Psoas muscle (tissue), 8 donors: ENCODE results near the gene SDC1. TPM values are rescaled to one million over a fixed set of nuclear protein-coding genes. Genes with fewer than 3 reads are reported as not detected.

ENCODE experiments used
- ATAC-seq, 4 donors: fragments of 200-7000 bp; cut with Tn5 transposase; one replicate each; pipeline ENCODE4 v1.9.1; 2020; ENCODE audit warnings: moderate library complexity in 3 of 4, mild to moderate bottlenecking in 2 of 4
- DNase-seq, 2 donors: peaks; one replicate each; pipeline ENCODE4 v3.0.0-alpha.2; 2020
- H3K27ac ChIP-seq: fragments of 200-600 bp; one replicate; pipeline ENCODE4 v1.8.0; 2022
- H3K27me3 ChIP-seq, 3 donors: fragments of 200-600 bp in 1 of 3; one replicate each; pipeline versions ENCODE4 v1.6.1 to v1.8.0; 2013 to 2022; ENCODE audit warnings: low read length in 2 of 3, mild to moderate bottlenecking in 2 of 3, moderate library complexity in 1 of 3; ENCODE audit not compliant: insufficient read depth in 3 of 3
- H3K36me3 ChIP-seq, 2 donors: fragments of 200-600 bp in 1 of 2; one replicate each; pipeline versions ENCODE4 v1.6.1 to v1.8.0; 2013 to 2022; ENCODE audit warnings: low read depth in 1 of 2, mild to moderate bottlenecking in 1 of 2, moderate library complexity in 1 of 2; ENCODE audit not compliant: insufficient read depth in 1 of 2
- H3K4me1 ChIP-seq: fragments of 200-600 bp; one replicate; pipeline ENCODE4 v1.8.0; 2022
- H3K4me3 ChIP-seq: fragments of 200-600 bp; one replicate; pipeline ENCODE4 v1.8.0; 2022; ENCODE audit warnings: mild to moderate bottlenecking
- H3K9me3 ChIP-seq: fragments of 200-600 bp; one replicate; pipeline ENCODE4 v1.8.0; 2022
- WGBS, 3 donors: extraction: QIAGEN DNeasy Blood & Tissue Kit; methylation state at CpG; one replicate each; pipeline versions ENCODE4 v1.1.6 to v1.1.7; 2013; 5-methylcytosine and 5-hydroxymethylcytosine counted together
- intact Hi-C, 2 donors: fragments of 100-400 bp; cut with DNase I; formaldehyde crosslinking; loops; one replicate each; pipeline versions ENCODE4 v1.11.0 to v1.14.2; 2022
- polyA plus RNA-seq, 3 donors: library from polyadenylated mRNA; stranded (reverse); fragments of 200-250 nt; gene quantifications; one replicate each; pipeline ENCODE4 v1.2.3, GENCODE V29; 2013
- total RNA-seq, 4 donors: library from RNA; stranded (reverse); fragmentation: NEBNext Ultra II Directional in 2 of 4; extraction: Animal tissue kit (Norgen Biotek cat#: 25700) in 2 of 4; gene quantifications; one replicate each; pipeline versions ENCODE4 v1.2.1 to v1.2.4, GENCODE V29; 2021 to 2023
- TF ChIP-seq, protein P1 (sequence below): fragments of 200-600 bp; IDR thresholded peaks from one replicate; pipeline ENCODE4 v1.8.0; 2022; ENCODE audit warnings: antibody characterized with exemption
- donor health status: healthy with polysubstance abuse.
- donor health status: DM: no; HTN: no; CAD: no; lungs with moderate emphysema.
- donor health status: Bipolar disorder and iron deficiency.
- donor health status: healthy.
- donor health status: DM: yes; HTN: yes; CAD: no.
- donor health status: DM: no; HTN: no; CAD: no.
- donor health status: DM: no; HTN: no; CAD: no.
- donor health status: DM: yes; HTN: yes; CAD: no.

SDC1 gene
- total and polyA plus RNA-seq, 7 donors = 0.07 to 0.38 (median 0.11) TPM; not detected in 1

DNA sequence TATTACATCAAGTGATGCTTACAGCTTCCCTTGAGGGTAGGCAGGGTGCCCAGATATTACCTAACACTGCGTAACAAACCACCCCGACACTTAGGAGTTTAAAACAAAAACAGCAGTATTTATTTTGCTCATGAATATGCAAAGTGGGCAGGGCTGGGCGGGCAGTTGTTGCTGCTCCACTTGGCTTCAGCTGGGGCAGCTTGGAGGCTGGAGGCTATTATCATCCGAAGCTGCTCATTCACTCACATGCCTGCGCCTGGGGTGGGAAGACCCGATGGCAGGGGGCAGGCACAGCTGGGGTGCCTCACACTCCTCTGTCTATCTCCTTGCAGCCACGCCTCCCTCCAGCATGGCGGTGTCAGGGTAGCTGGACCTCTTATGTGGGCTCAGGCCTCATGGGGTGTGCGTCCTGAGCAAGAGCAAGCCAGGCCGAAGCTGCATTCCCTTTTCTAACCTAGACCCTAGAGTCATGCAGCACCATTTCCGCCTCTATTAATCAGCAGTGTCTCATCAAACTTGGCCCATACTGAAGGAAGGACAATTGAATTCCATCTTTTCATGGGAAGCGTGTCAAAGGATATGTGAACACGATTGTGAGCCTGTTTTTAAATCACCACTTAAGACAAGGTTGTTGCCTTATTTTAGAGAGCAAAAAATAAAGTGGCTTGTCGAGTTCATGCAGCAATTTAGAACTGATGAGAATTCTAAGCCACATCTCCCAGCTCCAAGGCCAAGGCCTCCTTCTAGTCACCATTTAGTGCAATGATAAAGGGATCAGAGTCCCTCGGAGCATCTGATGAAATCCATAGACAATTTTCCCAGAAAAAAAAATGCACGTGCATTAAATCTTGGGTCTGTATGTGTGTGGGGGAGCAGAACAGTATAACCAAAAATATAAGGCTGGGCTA, 54.9 kb downstream of the SDC1 start:
- DNase-seq = no peak
- Histone ChIP-seq H3K27ac (no peak overlapping the region), H3K4me3 (no peak overlapping the region), H3K9me3 (no peaks in the 10 kb centered on the region), H3K36me3 (no peaks in the 10 kb centered on the region), H3K27me3 (no peaks in the 10 kb centered on the region), H3K4me1 (no peaks in the 10 kb centered on the region)
- intact Hi-C loops = no loop called here
- 77 to 80% (median 80%) methylated on average over 16 of the region's 16 CpGs for WGBS, 3 donors
- no peak for ATAC-seq
- TF ChIP-seq, protein P1, sequence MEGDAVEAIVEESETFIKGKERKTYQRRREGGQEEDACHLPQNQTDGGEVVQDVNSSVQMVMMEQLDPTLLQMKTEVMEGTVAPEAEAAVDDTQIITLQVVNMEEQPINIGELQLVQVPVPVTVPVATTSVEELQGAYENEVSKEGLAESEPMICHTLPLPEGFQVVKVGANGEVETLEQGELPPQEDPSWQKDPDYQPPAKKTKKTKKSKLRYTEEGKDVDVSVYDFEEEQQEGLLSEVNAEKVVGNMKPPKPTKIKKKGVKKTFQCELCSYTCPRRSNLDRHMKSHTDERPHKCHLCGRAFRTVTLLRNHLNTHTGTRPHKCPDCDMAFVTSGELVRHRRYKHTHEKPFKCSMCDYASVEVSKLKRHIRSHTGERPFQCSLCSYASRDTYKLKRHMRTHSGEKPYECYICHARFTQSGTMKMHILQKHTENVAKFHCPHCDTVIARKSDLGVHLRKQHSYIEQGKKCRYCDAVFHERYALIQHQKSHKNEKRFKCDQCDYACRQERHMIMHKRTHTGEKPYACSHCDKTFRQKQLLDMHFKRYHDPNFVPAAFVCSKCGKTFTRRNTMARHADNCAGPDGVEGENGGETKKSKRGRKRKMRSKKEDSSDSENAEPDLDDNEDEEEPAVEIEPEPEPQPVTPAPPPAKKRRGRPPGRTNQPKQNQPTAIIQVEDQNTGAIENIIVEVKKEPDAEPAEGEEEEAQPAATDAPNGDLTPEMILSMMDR = no peak

DNA sequence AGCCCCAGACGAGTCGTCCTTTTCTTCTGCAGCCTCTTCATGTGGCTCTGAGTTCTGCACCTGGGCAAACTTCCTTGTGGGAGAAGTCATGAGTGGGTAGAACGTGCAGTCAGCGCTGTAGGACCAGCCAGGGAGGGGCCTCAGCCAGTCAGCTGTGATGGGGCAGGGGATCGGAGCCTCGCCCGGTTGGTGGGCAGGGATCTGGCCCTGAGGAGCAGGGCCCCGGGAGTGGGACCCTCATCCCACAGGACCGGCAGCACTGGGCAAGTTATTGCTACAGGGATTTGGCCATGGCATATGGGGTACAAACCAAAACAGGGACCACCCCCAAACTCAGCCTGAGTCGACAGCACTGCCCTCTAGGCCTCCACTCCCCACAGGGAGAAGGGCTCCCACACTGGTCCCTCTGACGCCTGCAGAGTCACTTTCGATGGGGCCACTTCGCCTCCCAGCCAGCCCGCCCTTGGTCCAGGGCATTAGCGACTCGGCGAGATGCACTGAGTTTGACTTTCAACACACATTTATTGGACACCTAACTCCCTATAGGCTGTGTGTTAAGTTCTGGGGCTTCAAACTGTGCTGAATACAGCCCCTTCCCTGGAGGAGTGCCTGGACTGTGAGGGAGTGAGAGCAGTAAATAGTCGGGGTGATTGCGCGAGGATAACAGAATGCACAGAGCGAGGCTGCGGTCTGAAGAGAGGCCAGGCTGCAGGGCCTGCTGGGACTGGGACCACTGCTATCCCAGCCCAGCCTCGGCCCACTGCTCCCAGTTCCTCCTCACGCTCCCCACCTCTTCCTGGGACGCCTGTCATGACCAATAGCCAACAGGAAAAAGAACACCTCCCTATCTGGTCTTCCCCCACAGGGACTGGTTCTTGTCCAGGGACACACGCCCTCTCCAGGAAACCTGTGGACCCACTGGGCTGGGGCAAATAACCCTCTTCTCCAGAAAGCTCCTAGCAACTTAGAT, 55.9 kb downstream of the SDC1 start:
- no peaks in the 10 kb centered on the region for H3K27me3 ChIP-seq
- TF ChIP-seq, protein P1 = no peak
- no peak overlapping the region for H3K27ac ChIP-seq
- H3K36me3 ChIP-seq = no peaks in the 10 kb centered on the region
- ATAC-seq (no peak), DNase-seq (no peak)
- H3K4me3 ChIP-seq = no peak overlapping the region
- H3K9me3 ChIP-seq = no peaks in the 10 kb centered on the region
- H3K4me1 ChIP-seq = no peaks in the 10 kb centered on the region
- intact Hi-C loops = no loop called here
- 84 to 87% (median 86%) methylated on average over 25 to 26 of the region's 26 CpGs for WGBS, 3 donors

DNA sequence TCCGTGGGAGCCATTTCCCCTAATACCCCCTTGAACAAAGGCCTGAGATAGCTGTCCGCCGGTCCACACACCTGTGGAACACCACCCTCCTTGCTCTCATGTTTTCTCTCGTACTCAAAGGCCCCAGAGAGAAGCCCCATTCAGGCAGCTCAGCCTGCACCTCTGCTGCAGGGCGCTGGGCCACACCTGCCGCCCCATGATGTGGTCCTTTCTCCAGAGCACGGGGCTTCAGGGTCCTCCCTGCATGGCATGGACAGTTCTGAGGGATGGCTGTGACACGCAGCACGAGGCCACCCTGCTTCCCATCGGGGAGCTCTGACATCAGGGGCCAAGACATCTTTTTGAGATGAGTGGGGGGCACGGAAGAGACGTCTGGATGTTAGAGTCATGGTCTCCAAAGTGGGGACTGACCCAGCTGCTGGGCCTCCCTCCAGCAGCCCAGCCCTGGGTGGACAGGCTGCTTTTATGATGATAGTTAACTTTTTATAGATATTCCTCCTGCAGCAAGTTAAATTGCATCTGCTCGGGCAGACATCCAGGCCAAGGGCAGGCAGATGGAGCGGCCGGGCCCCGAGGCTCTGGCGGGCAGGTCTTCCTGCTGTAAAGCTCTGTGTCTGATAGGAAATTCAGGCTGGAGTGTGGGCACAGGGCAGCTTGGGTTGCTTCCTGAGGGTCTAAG, 56.7 kb downstream of the SDC1 start:
- intact Hi-C loops = no loop called here
- ATAC-seq (no peak), DNase-seq (no peak)
- whole genome bisulfite sequencing, 3 donors = 66 to 73% (median 68%) methylated on average over 17 of the region's 17 CpGs
- no peaks in the 10 kb centered on the region for H3K9me3 ChIP-seq
- TF ChIP-seq, protein P1 = no peak
- no peaks in the 10 kb centered on the region for H3K27me3 ChIP-seq
- H3K4me3 ChIP-seq = no peak overlapping the region
- no peaks in the 10 kb centered on the region for H3K36me3 ChIP-seq
- H3K4me1 ChIP-seq = no peaks in the 10 kb centered on the region
- H3K27ac ChIP-seq = no peak overlapping the region

DNA sequence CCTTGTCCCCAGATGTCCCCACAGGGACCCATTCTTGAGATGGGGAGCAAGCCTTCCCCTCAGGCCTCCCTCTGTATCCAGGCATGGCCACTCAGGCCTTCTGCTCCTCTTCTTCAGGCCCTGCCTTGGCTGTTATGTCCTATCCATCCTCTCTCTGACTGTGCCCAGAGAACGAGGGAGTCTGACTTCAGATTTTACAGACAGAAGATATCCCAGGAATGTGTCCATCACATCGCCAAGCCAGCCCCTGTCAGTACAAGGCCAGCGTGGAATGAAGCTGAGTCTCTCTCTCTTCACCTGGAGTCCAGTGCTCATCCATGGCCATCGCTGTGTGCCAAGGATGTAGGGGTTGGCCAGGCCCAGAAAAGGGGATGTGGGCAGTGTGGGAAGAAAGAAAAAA, 57.6 kb downstream of the SDC1 start:
- TF ChIP-seq, protein P1 = no peak
- intact Hi-C loops = no loop called here
- ATAC-seq (no peak), DNase-seq (no peak)
- Histone ChIP-seq H3K36me3 (no peaks in the 10 kb centered on the region), H3K9me3 (no peaks in the 10 kb centered on the region), H3K4me3 (no peak overlapping the region), H3K27ac (no peak overlapping the region), H3K4me1 (no peaks in the 10 kb centered on the region), H3K27me3 (no peaks in the 10 kb centered on the region)
- 71 to 79% (median 76%) methylated on average over 4 of the region's 4 CpGs for WGBS, 3 donors
